Uterus (tissue), 4 donors: Measurements from ENCODE around the gene TAOK3. TPM values are rescaled to one million over a fixed set of nuclear protein-coding genes. Genes with fewer than 3 reads are reported as not detected.
A peak's percentile ranks its signal among the peaks of the same experiment; 100 is the strongest.

Experiments
- DNase-seq, 2 donors: peaks; one replicate each; pipeline ENCODE4 v3.0.0-alpha.2; 2019 to 2020
- H3K27ac ChIP-seq, 2 donors: fragments of 200-600 bp; sonication (generic); 1 replicate in 1 of 2; 2 replicates in 1 of 2; pipeline ENCODE4 v1.5.1; 2016 to 2018
- H3K27me3 ChIP-seq, 2 donors: fragments of 200-600 bp; sonication (generic); one replicate each; pipeline ENCODE4 v1.5.1; 2018 to 2019; ENCODE audit warnings: control low read depth in 1 of 2
- H3K36me3 ChIP-seq, 2 donors: fragments of 200-600 bp; sonication (generic); one replicate each; pipeline ENCODE4 v1.5.1; 2019; ENCODE audit warnings: control low read depth in 1 of 2
- H3K4me1 ChIP-seq, 2 donors: fragments of 200-600 bp; sonication (generic); one replicate each; pipeline ENCODE4 v1.5.1; 2018 to 2019; ENCODE audit warnings: control low read depth in 1 of 2
- H3K4me3 ChIP-seq, 2 donors: fragments of 200-600 bp; sonication (generic); 1 replicate in 1 of 2; 2 replicates in 1 of 2; pipeline ENCODE4 v1.5.1; 2018 to 2019; ENCODE audit warnings: mild to moderate bottlenecking in 1 of 2
- H3K9me3 ChIP-seq, 2 donors: fragments of 200-600 bp; sonication (generic); one replicate each; pipeline ENCODE4 v1.5.1; 2019; ENCODE audit warnings: control low read depth in 1 of 2
- CTCF ChIP-seq, 4 experiments: fragments of 200-600 bp in 2 of 4; fragments of 450-650 bp in 2 of 4; sonication (generic) in 2 of 4; IDR thresholded peaks; one replicate each; pipeline ENCODE4 v1.5.1; 2016 to 2019; ENCODE audit warnings: antibody characterized with exemption in 4 of 4, mild to moderate bottlenecking in 2 of 4, moderate library complexity in 1 of 4
- POLR2A ChIP-seq, 2 donors: fragments of 450-650 bp; IDR thresholded peaks; one replicate each; pipeline ENCODE4 v1.6.1; 2016; ENCODE audit warnings: antibody characterized with exemption in 2 of 2, mild to moderate bottlenecking in 1 of 2, moderate library complexity in 1 of 2
- intact Hi-C: fragments of 100-400 bp; cut with DNase I; formaldehyde crosslinking; loops from one replicate; pipeline ENCODE4 v1.15.1; 2023; ENCODE audit warnings: low total_unique reads
- total RNA-seq, 4 donors: library from RNA; depleted of rRNA in 3 of 4; stranded (reverse); fragments of >200 nt in 3 of 4; gene quantifications; one replicate each; pipeline versions ENCODE4 v1.1.0 to v1.2.4, GENCODE V29; 2014 to 2023
- donor health status: DM: yes; HTN: yes; CAD: no.

TAOK3 gene
- total RNA-seq, 4 donors from 2014 or later, result 14.9 to 35.1 (median 24.8) TPM

- Histone ChIP-seq H3K4me3 (no peak overlapping the region), H3K27me3 (no peaks in the 10 kb centered on the region), H3K36me3 (no peaks in the 10 kb centered on the region), H3K9me3 (no peaks in the 10 kb centered on the region), H3K4me1 (no peaks in the 10 kb centered on the region), H3K27ac (peak overlapping the region in 1 of 2 donors; percentile 49)
- TF ChIP-seq POLR2A (IDR thresholded peaks at IDR 0.05), result no peak
- peak; percentile 13 to 77 (median 36) for TF ChIP-seq CTCF (IDR thresholded peaks at IDR 0.05)
- intact Hi-C loops, result loop anchor here (10.0 kb wide), 1 partner anchor 254 kb away; the partner anchor contains the start of genes SUDS3 and TAOK3
- peak; percentile 63 to 74 for DNase-seq
Measured at GRCh38 chr12:118120579-118121363, 251.9 kb downstream of the TAOK3 start.

GRCh38 chr12:118119449-118119879, 253.2 kb downstream of the TAOK3 start:
- intact Hi-C loops, result no loop called here
- H3K4me1 ChIP-seq, result no peaks in the 10 kb centered on the region
- no peak overlapping the region for H3K27ac ChIP-seq
- no peaks in the 10 kb centered on the region for H3K27me3 ChIP-seq
- no peaks in the 10 kb centered on the region for H3K36me3 ChIP-seq
- TF ChIP-seq POLR2A (IDR thresholded peaks at IDR 0.05), result no peak
- no peak for TF ChIP-seq CTCF (IDR thresholded peaks at IDR 0.05)
- no peak for DNase-seq
- no peak overlapping the region for H3K4me3 ChIP-seq
- no peaks in the 10 kb centered on the region for H3K9me3 ChIP-seq

- no peak for DNase-seq
- no peaks in the 10 kb centered on the region for H3K4me1 ChIP-seq
- no peaks in the 10 kb centered on the region for H3K36me3 ChIP-seq
- no peak overlapping the region for H3K4me3 ChIP-seq
- intact Hi-C loops, result no loop called here
- TF ChIP-seq CTCF (IDR thresholded peaks at IDR 0.05), result no peak
- no peak for TF ChIP-seq POLR2A (IDR thresholded peaks at IDR 0.05)
- H3K9me3 ChIP-seq, result no peaks in the 10 kb centered on the region
- no peak overlapping the region for H3K27ac ChIP-seq
- H3K27me3 ChIP-seq, result no peaks in the 10 kb centered on the region
Measured at GRCh38 chr12:118109088-118109487, 263.6 kb downstream of the TAOK3 start.

- H3K27me3 ChIP-seq, result no peaks in the 10 kb centered on the region
- no peak overlapping the region for H3K4me3 ChIP-seq
- no peak for DNase-seq
- no peak for TF ChIP-seq CTCF (IDR thresholded peaks at IDR 0.05)
- TF ChIP-seq POLR2A (IDR thresholded peaks at IDR 0.05), result no peak
- no peak overlapping the region for H3K27ac ChIP-seq
- no peaks in the 10 kb centered on the region for H3K36me3 ChIP-seq
- H3K9me3 ChIP-seq, result no peaks in the 10 kb centered on the region
- H3K4me1 ChIP-seq, result no peaks in the 10 kb centered on the region
- intact Hi-C loops, result no loop called here
Measured at GRCh38 chr12:118107694-118108093, 265.0 kb downstream of the TAOK3 start.

- no peak overlapping the region for H3K27ac ChIP-seq
- no peak for TF ChIP-seq CTCF (IDR thresholded peaks at IDR 0.05)
- TF ChIP-seq POLR2A (IDR thresholded peaks at IDR 0.05), result no peak
- intact Hi-C loops, result no loop called here
- DNase-seq, result no peak
- H3K4me3 ChIP-seq, result no peak overlapping the region
- H3K4me1 ChIP-seq, result peaks cover 0 to 3% of the 10 kb centered on the region in 2 donors
- H3K9me3 ChIP-seq, result no peaks in the 10 kb centered on the region
- H3K36me3 ChIP-seq, result no peaks in the 10 kb centered on the region
- no peaks in the 10 kb centered on the region for H3K27me3 ChIP-seq
Measured at GRCh38 chr12:118107011-118107410, 265.7 kb downstream of the TAOK3 start.
